SH-SY5Y (cell line): Measurements from ENCODE around the gene DAG1.

Experiments
- GATA2 ChIP-seq: IDR thresholded peaks from 2 replicates; pipeline ENCODE4 v1.6.1; 2011; ENCODE audit warnings: mild to moderate bottlenecking, low read depth, low read length
- GATA3 ChIP-seq: IDR thresholded peaks from 2 replicates; pipeline ENCODE4 v1.6.1; 2011; ENCODE audit warnings: low read depth, mild to moderate bottlenecking, low read length, moderate library complexity

DNA sequence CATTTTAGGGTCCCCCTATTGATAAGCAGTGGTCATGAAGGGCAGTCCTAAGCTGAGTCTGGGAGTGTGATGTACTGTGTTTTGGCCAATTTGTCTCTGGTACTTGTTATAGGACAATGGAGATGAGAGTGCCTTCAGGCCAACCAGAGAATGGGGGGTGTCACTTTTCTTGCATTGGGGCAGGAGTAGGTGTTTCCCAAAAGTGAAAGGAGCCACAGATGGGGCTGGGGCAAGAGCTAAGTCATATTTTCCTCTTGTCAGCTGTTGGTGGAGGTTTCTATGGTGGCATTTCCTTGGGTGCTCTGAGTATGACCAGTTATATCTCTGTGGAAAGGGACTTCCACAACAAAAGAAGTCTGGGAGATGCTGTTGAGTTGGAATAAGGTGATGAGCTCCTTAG, 59.5 kb downstream of the DAG1 start:
- TF ChIP-seq GATA2 (no peak), GATA3 (no peak)
